Stimulated activated memory B cell treated with anti-CD40 and anti-IgM and Interleukin-4, amounts not matched to agents 10 μg/mL and 1 μg/mL and 100 μg/mL, for 72 hours (primary cell): ENCODE data around the gene FAT2.

Experiments
- ATAC-seq: fragments of 150-1000 bp; cut with Tn5 transposase; 2 replicates; pipeline ENCODE4 v1.10.0; 2021
- H3K27ac Mint-ChIP-seq: one replicate; pipeline ENCODE4 v1.8.0; 2022; ENCODE audit warnings: mild to moderate bottlenecking, mixed read lengths
- H3K27me3 Mint-ChIP-seq: one replicate; pipeline ENCODE4 v1.8.0; 2022; ENCODE audit warnings: mixed read lengths
- H3K36me3 Mint-ChIP-seq: one replicate; pipeline ENCODE4 v1.8.0; 2022; ENCODE audit warnings: mixed read lengths
- H3K4me1 Mint-ChIP-seq: one replicate; pipeline ENCODE4 v1.8.0; 2022; ENCODE audit warnings: mixed read lengths
- H3K4me3 Mint-ChIP-seq: one replicate; pipeline ENCODE4 v1.8.0; 2022; ENCODE audit warnings: mild to moderate bottlenecking, moderate library complexity, mixed read lengths
- H3K9me3 Mint-ChIP-seq: one replicate; pipeline ENCODE4 v1.8.0; 2022; ENCODE audit warnings: mixed read lengths

FAT2 gene

GRCh38 chr5:151557466-151557865, 33.7 kb downstream of the FAT2 start:
- ATAC-seq: no peak
- Mint-ChIP-seq H3K4me3 (no peak overlapping the region), H3K36me3 (no peaks in the 10 kb centered on the region), H3K27me3 (no peaks in the 10 kb centered on the region), H3K4me1 (peaks cover 16% of the 10 kb centered on the region), H3K27ac (no peak overlapping the region), H3K9me3 (no peaks in the 10 kb centered on the region)

GRCh38 chr5:151556806-151557205, 34.3 kb downstream of the FAT2 start:
- peak; percentile 77 for ATAC-seq
- no peaks in the 10 kb centered on the region for H3K9me3 Mint-ChIP-seq
- peaks cover 16% of the 10 kb centered on the region for H3K4me1 Mint-ChIP-seq
- H3K27me3 Mint-ChIP-seq: no peaks in the 10 kb centered on the region
- no peaks in the 10 kb centered on the region for H3K36me3 Mint-ChIP-seq
- H3K4me3 Mint-ChIP-seq: no peak overlapping the region
- peak overlapping the region; percentile 9 for H3K27ac Mint-ChIP-seq

- ATAC-seq: peak; percentile 14
- Mint-ChIP-seq H3K36me3 (no peaks in the 10 kb centered on the region), H3K9me3 (no peaks in the 10 kb centered on the region), H3K27ac (peak overlapping the region; percentile 9), H3K4me1 (peaks cover 16% of the 10 kb centered on the region), H3K27me3 (no peaks in the 10 kb centered on the region), H3K4me3 (no peak overlapping the region)
Measured at GRCh38 chr5:151555760-151556576, 35.2 kb downstream of the FAT2 start.

GRCh38 chr5:151553695-151554094, 37.4 kb downstream of the FAT2 start:
- no peak for ATAC-seq
- H3K27ac Mint-ChIP-seq: no peak overlapping the region
- H3K36me3 Mint-ChIP-seq: no peaks in the 10 kb centered on the region
- H3K4me1 Mint-ChIP-seq: peaks cover 16% of the 10 kb centered on the region
- H3K4me3 Mint-ChIP-seq: no peak overlapping the region
- H3K9me3 Mint-ChIP-seq: no peaks in the 10 kb centered on the region
- no peaks in the 10 kb centered on the region for H3K27me3 Mint-ChIP-seq

GRCh38 chr5:151553130-151553670, 37.9 kb downstream of the FAT2 start:
- Mint-ChIP-seq H3K4me1 (peaks cover 16% of the 10 kb centered on the region), H3K27me3 (no peaks in the 10 kb centered on the region), H3K9me3 (no peaks in the 10 kb centered on the region), H3K36me3 (no peaks in the 10 kb centered on the region), H3K4me3 (no peak overlapping the region), H3K27ac (no peak overlapping the region)
- ATAC-seq: no peak

- Mint-ChIP-seq H3K27ac (no peak overlapping the region), H3K9me3 (no peaks in the 10 kb centered on the region), H3K4me1 (peaks cover 12% of the 10 kb centered on the region), H3K27me3 (no peaks in the 10 kb centered on the region), H3K36me3 (no peaks in the 10 kb centered on the region), H3K4me3 (no peak overlapping the region)
- no peak for ATAC-seq
Measured at GRCh38 chr5:151551985-151552384, 39.1 kb downstream of the FAT2 start.

- Mint-ChIP-seq H3K27ac (no peak overlapping the region), H3K36me3 (no peaks in the 10 kb centered on the region), H3K4me1 (no peaks in the 10 kb centered on the region), H3K27me3 (no peaks in the 10 kb centered on the region), H3K4me3 (no peak overlapping the region), H3K9me3 (no peaks in the 10 kb centered on the region)
- ATAC-seq: no peak
Measured at GRCh38 chr5:151550146-151550545, 41.0 kb downstream of the FAT2 start.

GRCh38 chr5:151549713-151550112, 41.4 kb downstream of the FAT2 start:
- H3K4me3 Mint-ChIP-seq: no peak overlapping the region
- no peaks in the 10 kb centered on the region for H3K27me3 Mint-ChIP-seq
- H3K9me3 Mint-ChIP-seq: no peaks in the 10 kb centered on the region
- ATAC-seq: no peak
- H3K27ac Mint-ChIP-seq: no peak overlapping the region
- no peaks in the 10 kb centered on the region for H3K4me1 Mint-ChIP-seq
- no peaks in the 10 kb centered on the region for H3K36me3 Mint-ChIP-seq

- H3K27me3 Mint-ChIP-seq: no peaks in the 10 kb centered on the region
- no peaks in the 10 kb centered on the region for H3K9me3 Mint-ChIP-seq
- no peak overlapping the region for H3K27ac Mint-ChIP-seq
- ATAC-seq: no peak
- no peaks in the 10 kb centered on the region for H3K36me3 Mint-ChIP-seq
- no peaks in the 10 kb centered on the region for H3K4me1 Mint-ChIP-seq
- H3K4me3 Mint-ChIP-seq: no peak overlapping the region
Measured at GRCh38 chr5:151547364-151547763, 43.8 kb downstream of the FAT2 start.

- no peak for ATAC-seq
- no peaks in the 10 kb centered on the region for H3K27me3 Mint-ChIP-seq
- no peaks in the 10 kb centered on the region for H3K9me3 Mint-ChIP-seq
- no peaks in the 10 kb centered on the region for H3K36me3 Mint-ChIP-seq
- no peaks in the 10 kb centered on the region for H3K4me1 Mint-ChIP-seq
- no peak overlapping the region for H3K27ac Mint-ChIP-seq
- no peak overlapping the region for H3K4me3 Mint-ChIP-seq
Measured at GRCh38 chr5:151541571-151541970, 49.6 kb downstream of the FAT2 start.
